CD4-positive, alpha-beta T cell treated with Interleukin-4 for 1 hour (primary cell): ENCODE measurements around the gene BRPF1.

Experiments used
- DNase-seq, 2 donors: peaks; one replicate each; pipeline ENCODE4 v3.0.0-alpha.2; 2020 to 2022

The BRPF1 gene

DNA sequence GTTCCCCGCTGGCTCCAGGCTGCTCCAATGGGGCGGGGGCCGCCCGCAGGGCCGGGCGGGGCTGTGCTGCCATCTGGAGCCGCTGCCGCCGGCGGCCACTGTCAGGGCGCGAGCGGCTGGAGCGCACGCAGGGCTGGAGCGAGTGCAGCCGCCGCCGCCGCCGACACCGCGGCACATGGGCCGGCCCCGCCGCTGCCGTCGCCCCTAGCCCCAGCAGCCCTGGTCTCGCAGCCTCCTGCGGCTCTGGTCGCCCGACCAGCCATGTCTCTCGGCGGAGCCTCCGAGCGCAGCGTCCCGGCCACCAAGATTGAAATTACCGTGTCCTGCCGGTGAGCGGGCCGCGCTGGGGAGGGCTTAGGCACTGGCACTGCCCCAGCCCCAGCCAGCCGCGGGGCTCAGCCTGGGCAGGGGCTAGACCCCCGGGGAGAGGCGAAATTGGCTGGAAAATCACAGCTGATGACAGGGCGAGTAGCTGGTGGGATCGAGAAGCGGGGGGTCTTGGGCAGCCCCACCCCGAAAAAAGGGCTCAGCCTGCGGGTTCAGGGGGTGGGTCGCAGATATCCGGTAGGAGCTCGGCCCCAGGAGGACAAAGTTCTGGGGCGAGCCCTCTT is 27.7 kb upstream of the BRPF1 start, which contains the start of gene CPNE9:
TSS of gene CPNE9 (plus strand) at position 98 of the 611 bp plus-strand sequence. CDS start at position 262, 164 bp downstream.
- no peak for DNase-seq

DNA sequence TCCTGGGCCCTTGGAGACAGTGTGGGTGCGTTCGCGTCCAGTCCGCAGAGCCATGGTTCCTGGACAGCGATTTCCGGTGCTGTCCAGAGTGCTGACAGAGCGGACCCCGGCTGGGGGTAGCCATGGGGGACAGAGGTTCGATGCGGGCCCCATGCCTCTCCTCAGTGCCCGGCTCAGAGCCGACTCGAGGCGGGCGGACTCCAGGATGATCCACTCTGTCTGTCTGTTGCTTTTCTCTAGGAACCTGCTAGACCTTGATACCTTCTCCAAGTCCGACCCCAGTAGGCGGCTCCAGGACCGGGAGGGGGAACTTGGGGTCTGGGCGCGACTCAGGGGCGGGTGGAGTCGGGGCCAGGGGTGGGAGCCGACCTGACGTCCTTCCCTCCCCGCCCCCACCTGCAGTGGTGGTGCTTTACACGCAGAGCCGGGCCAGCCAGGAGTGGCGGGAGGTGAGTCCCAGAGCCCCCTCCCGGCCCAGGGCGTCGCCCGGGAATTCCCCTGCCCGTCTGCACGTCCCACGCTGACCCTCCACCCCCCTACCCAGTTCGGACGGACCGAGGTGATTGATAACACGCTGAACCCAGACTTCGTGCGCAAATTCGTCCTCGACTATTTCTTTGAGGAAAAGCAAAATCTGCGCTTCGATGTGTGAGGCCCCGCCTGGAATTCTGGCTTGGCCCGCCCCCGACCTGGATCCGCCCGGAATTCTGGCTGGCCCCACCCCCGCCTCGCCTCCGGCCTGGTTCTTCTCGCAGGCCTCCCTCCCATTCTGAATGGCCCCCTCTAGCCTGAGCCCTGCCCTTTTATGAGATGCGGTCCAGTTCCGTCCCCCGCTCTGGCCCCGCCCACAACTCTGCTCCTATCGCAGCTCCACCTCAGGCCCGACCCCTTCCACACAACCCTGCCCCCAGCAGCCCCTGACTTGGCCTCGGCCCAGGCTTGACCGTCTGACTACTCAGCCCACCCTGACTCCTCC is 26.9 kb upstream of the BRPF1 start:
- peak in 1 of 2 donors; percentile 6 for DNase-seq

DNA sequence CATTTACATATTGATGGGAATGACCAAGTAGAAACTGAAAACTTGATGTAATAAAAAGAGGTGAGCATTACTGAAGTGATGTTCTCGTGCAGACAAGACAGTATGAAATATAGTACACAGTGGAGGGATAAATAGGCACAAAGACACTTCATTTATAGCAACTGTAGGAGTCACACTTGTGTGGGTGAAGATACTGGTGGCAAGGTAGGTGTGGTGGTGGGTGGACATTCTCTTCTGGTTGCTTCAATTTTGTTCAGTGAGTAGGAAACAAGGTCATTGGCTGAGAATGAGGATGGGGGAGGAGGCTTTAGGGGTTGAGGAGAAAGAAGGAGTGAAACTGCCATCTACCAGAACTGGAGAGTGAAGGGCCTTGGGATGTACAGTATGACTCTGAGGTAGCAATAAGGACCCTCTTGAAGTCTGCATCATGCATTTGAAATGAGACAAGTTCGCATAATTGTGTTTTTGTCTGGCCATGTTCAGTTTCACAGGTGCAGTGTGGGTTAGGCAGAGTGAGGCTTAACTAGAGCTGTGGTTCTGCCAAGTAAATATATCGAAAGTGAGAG is 21.3 kb upstream of the BRPF1 start:
- no peak for DNase-seq

DNA sequence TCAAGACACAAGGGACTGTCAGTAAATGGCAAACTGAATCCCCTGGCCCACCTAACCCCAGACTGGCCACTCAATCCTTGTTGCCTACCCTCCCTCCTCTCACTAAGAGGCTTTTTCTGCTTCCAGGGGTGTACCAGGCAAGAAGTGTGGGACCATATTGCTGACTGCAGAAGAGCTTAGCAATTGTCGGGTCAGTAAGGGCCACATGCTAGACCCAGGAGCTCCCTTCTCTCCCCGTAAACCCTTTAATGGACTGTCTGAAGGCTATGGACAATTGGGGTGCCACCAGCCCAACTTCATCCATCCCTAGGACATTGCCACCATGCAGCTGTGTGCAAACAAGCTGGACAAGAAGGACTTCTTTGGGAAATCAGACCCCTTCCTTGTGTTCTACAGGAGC is 19.1 kb upstream of the BRPF1 start:
- no peak for DNase-seq

DNA sequence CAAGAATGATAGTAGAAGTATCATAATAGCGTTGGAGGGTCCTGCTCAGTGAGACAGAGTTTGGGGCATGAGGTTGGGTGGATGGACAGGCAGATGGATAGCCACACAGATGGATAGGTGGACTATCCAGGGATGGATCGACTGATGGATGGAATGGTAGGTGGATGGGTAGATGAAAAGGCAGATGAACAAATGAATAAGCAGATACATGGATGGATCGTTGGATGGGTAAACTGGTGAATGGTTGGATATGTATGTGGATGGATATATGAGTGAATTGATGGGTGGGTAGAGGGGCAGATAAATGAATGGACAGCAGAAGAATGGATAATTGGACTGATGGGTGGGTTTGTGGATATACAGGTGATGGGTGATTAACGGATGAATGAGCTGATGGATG is 18.4 kb upstream of the BRPF1 start:
- no peak for DNase-seq

DNA sequence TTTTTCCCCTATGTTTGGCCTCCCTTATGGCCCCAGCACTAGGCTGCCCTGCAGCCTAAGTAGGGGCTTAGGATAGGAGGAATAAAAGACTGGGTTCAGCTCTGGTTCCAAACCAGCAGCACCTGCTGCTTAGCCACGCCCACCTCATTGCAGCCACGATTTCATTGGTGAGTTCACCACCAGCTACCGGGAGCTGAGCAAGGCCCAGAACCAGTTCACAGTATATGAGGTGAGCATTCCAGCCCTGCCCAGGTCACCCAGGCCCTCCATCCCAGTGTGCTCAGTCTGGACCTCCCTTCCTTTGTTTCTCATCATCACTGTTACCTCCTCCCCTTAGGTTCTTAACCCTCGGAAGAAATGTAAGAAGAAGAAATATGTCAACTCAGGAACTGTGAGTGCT is 16.4 kb upstream of the BRPF1 start:
- no peak for DNase-seq

DNA sequence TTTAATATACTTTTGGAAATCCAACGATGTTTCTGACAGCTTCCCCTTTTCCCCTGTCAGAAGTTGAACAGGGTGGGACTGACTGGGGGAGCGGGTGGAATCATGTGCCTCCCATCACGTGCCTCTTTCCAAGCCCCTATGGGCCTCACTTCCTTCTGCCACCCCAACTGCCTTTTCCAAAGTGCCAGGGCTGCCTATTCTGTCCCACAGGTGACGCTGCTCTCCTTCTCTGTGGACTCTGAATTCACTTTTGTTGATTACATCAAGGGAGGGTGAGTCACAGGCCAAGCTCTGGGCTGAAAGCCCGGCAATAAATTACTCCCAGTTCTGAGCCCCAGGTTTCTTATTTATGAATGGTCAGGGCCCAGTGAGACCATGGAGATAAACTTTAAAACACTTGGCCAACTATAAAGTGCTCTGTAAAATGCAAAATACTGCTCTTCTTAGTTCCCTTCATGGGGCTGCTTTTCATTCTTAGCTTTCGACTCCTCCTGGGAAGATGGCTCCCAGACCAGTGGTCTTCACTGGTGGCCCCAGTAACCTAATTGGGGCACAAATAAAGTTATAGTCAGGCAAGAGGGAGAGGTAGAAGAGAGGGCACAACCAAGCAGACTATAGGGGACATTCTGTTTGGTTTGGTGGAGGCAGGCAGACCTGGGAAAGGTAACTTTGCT is 15.6 kb upstream of the BRPF1 start:
- DNase-seq, result peak; percentile 38 to 71

DNA sequence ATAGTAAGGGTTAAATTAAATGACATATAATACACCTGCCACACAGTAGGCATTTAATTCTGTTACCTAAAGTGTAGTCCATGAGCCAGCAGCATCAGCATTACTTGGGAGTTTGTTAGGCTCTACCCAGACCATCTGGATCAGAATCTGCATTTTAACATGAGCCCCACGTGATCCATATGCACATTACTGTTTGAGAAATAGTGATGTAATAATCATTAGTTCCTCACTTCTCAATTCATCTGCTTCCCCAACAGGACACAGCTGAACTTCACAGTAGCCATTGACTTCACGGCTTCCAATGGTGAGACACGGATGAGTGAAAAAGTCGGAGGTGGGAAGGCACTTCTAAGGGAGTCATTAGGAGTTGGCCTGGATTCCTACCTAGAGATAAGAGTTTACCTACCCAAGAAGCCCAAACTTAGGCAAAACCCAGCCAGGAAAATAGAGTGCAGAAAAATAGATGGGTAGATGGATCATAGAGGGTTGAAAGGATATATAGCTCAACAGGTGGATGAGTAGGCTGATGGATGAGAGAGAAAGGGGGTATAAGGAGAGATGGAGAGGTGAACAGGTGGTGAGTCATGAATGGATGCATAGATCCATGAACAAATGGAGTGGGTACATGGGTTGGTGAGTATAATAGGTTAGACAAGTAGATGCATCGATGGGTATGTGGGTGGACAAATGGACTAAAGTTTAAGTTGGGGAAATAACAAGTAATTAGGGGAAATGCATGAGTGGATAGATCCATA is 14.6 kb upstream of the BRPF1 start:
- no peak for DNase-seq

DNA sequence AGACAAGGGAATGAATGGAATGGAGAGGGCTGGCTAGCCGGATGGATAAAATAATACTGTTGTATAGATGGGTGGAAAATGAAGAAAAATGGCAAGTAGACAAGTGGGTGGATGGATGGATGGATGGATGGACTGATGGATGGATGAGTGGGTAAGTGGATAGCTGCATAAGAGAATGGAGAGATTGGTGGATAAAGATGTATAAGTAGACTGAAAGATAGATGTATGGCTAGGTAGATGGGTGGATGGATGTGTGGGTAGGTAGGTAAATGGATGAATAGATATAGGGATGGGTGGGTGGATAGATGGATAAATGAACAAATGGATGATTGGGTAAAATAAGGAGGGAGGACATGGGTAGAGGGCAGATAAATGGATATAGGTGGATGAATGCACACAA is 14.0 kb upstream of the BRPF1 start:
- DNase-seq, result no peak

DNA sequence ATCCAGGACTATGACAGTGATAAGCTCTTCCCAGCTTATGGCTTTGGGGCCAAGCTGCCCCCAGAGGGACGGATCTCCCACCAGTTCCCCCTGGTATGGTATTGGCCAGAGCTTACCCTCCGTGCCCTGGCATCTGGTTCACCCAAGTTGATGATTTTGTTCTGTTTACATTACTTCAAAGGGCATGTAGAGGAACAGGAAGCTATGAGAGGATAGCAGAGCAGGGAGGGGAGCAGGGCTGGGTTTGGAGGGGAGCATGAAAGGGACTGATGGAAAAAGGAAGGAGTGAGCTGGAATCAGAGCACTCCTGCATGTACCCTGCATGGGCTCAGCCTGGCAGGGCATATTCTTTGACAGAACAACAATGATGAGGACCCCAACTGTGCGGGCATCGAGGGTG is 13.4 kb upstream of the BRPF1 start:
- DNase-seq, result no peak

DNA sequence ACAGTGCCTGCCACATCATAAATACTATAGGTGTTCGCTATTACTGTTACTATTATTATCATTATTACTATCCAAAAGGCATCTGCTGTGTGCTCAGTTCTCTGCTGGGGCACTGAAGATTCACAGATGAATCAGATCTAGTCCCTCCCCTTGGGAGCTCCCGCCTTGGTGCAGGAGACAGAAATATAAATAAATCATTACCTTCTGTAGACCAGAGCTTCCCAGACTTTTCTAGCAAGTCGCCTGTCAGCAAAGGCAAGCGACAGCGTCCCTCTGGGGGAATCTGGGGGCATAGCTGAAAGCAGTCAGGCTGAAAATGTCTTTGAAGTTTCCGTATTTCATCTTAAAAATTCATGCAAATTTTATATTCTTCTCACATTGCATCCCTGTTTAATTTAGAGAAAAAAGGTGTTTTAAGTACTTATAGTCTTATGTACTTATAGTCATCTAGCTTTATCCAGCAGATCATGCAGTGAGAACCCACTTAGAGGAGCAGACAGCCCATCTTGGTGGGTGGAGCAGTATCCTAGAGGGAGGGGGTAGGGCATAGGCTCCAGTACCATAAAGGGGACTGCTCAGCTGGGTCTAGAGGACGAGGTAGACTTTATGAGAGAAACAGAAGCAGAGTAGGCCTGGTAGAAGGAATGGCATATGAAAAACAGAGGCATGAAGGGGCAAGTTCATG is 10.4 kb upstream of the BRPF1 start:
- DNase-seq, result no peak

DNA sequence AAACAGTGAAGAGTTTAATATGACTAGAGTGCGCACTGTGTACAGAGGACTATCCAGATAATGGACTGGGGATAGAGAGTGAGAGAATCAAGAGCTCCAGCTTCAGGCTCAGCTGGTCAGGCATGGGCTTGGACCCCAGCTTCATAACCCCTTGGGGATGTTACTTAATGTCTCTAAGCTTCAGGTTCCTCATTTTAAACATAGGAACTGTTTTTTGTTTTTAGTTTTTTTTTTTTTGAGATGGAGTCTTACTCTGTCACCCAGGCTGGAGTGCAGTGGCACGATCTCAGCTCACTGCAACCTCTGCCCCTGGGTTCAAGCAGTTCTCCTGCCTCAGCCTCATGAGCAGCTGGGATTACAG is 9.9 kb upstream of the BRPF1 start:
- DNase-seq, result no peak

DNA sequence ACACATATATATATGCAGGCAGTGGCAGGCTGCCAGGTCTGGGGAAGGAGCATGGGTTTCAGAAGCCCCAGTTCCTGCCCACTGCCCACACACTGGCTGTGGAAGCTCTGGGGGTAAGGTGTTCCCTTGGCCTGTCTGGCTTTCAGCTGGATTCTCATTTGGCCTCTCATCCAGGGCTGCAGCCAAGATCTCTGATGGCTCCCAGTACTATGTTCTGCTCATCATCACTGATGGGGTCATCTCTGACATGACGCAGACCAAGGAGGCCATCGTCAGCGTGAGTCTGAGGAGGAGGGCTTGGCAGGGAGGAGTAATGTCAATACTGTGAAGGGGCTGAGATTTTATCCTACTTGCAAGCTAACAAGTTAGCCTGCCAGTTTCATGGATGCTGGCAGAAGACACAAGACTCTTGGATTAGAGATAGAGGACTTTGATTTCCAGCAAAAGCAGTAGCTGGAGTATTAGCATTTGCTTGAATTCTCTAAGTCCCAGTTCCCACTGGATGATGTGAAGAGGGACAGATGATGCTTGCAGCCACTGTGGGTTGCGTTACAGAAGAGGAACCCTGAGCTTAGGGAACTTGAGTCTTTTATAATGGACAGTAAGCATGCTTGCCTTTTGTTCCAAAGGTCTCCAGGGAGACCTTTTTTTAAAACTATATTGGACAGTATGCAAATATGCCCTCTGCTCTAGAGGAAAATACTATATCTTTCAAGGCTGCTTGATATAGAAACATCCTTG is 5.6 kb upstream of the BRPF1 start:
- no peak for DNase-seq

DNA sequence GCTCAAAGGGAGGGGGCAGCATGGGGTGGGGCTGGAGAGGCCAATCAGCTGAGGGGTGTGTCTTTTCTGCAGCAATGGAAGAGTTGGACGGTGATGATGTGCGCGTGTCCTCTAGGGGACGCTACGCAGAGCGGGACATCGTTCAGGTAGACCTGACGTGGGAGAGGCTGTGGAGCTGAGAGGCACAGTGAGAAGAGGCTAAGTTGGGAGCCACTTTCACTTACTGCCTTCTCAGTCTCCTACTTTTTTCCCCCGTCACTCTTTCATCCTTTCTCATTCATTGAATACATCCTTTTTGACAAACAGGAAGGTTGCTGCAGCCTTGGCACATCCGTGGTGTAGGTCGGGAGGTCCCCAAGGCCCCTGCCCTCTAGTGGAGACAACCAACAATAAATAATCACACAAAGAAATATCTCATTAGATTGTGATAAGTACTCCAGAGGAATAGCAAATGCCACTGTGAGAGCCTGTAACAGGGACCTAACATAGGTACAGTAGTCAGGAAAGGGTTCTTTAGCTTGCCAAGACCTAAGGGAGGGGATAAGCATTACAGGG is 4.4 kb upstream of the BRPF1 start:
- DNase-seq, result peak; percentile 70 to 79

DNA sequence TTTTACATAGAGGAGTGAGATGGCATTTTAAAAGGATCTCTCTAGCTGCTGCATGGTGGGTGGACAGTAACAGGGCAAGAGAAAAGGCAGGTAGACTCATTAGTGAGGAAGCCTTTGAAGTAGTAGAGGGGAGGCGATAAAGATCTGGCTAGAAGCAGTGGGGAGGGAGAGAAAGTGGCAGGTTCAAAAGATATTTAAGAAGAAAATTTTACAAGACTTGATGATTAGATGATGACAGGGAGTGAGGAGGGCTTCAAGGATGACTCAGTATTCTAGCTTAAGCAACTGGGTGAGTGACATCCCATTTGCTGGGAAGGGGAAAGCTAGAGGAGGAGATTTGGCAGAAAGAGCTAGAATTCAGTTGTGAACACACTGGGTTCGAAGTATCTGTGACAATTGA is 3.8 kb upstream of the BRPF1 start:
- no peak for DNase-seq

DNA sequence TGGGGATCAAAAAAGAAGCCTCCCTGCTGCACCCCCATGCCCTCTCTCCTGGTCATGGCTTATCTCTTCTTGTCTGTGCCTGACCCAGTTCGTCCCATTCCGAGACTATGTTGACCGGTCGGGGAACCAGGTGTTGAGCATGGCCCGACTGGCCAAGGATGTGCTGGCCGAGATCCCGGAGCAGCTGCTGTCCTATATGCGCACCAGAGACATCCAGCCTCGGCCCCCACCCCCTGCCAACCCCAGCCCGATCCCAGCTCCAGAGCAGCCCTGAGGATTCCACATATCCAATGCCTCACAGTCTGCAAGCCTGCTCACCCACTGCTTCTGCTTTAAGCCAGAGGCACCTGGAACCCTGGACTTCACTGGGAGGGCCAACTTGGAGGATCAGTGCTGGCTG is 2.1 kb upstream of the BRPF1 start:
- no peak for DNase-seq

DNA sequence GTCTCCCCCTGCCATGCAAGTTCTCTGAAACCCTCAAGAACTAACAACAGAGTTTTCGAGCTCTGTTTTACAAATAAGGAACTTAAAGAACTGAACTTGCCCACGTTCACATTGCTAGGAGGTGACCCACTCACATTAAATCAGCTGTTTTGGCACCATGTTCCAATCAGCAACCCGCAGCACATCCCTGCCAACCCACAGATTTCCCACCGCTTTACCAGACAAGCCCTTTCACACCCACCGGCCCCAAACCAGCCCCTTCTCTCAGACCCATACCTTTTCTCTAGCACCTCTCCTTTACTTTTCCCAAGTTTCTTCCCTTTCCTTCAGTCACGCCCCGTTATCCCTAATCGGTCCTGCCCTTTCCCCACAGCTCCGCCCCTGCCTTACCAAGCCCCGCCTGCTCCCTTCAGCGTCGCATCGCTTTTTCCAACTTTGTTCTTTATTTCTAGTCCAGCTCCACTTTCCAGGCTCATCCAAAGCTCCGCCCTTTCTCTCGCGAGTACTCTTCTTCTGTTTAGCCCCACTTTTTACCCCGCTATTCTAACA is 804 bp upstream of the BRPF1 start:
- DNase-seq, result no peak

DNA sequence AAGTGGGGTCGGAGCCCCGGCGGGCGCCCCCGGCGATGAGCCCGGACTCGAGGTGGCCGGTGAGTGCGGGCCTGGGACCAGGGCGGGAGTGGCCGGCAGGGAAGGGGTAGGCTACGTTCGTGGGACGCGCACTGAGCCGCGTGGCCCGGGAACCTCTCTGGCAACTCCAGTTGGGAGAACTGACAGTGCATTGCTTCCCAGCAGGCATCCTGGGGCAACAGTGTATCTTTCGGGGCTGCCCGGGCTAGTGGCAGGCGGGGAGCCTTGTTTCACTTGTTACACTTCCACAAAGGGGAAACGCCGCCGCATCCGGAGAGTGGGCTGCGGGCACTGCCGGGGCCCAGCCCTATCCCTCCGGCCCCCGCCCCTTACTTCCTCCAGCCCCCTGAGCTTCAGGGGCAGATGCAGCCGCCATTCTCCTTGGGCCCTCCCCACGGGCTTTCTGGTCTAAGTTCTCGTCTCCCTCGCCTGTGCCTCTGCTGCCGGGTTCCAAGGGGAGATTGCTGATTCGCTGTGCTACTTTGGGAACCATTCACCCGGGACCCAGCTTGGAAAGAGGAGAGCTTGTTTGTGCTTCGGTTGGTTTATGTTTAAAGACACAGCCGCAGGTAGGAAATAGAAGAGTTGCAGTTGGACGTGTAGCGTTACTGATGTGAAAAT is 675 bp downstream of the BRPF1 start:
- peak; percentile 38 to 56 for DNase-seq

DNA sequence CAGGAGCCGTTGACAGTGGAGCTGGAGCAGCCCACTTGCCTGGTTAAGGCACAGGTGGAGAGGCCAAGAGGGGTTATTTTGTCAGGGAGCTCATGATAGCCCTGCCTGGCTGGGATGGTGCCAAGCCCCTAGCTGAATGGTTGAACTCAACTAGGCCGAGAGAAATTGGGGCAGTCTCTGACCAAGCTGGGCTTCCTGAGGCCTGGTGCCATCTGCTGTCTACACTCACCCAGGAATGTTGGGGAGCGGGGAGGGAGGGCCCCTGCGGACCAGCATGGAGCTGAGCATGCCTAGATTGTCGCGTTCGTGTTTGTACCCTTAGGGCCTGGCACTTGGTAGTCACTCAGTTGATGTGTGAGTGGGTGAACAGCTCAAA is 1.2 kb downstream of the BRPF1 start:
- no peak for DNase-seq

DNA sequence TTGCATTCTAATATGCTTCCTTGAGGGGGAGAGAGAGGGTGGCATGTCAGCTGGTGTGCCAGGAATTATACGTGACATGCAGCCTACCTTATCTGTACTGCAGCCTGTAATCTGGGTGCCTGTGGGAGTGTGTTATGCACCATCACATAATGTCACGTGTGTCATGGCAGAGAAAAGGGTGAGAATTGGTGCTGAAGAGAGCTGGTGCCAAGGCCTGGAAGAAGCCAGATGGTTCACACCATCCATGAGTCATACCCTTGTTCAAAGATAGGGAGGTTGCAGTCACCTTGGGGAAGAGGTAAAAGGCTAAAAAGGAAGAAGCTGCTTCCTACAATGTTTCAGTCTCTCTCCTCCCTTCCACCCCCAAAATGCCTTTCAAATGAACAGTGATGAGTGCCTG is 5.3 kb downstream of the BRPF1 start:
- no peak for DNase-seq
